CD14-positive monocyte (primary cell): ENCODE results near the gene RIMBP2. TPM values are rescaled to one million over a fixed set of nuclear protein-coding genes. Genes with fewer than 3 reads are reported as not detected.

Source experiments
- DNase-seq, 3 donors: peaks; one replicate each; pipeline ENCODE4 v3.0.0-alpha.2; 2011 to 2022
- H2AFZ ChIP-seq: 2 replicates; pipeline ENCODE4 v1.6.0; 2012; ENCODE audit warnings: mild to moderate bottlenecking, low read depth, low read length, inconsistent platforms; ENCODE audit not compliant: insufficient read depth, poor library complexity, severe bottlenecking
- H3K27ac ChIP-seq, 2 donors: 1 replicate in 1 of 2; 2 replicates in 1 of 2; pipeline ENCODE4 v1.5.1; 2012 to 2013; ENCODE audit warnings: low read length in 2 of 2, control low read depth in 1 of 2, inconsistent platforms in 1 of 2, low read depth in 1 of 2, mild to moderate bottlenecking in 1 of 2
- H3K27me3 ChIP-seq, 2 donors: one replicate each; pipeline versions ENCODE4 v1.6.0 to v1.6.1; 2011 to 2013; ENCODE audit warnings: low read length in 2 of 2; ENCODE audit not compliant: control insufficient read depth in 2 of 2, insufficient read depth in 2 of 2
- H3K36me3 ChIP-seq, 2 donors: replicated peaks in 1 of 2; 1 replicate in 1 of 2; 2 replicates in 1 of 2; pipeline versions ENCODE4 v1.5.1 to v1.6.1; 2012 to 2013; ENCODE audit warnings: low read length in 2 of 2, control low read depth in 1 of 2, inconsistent platforms in 1 of 2, mild to moderate bottlenecking in 1 of 2; ENCODE audit not compliant: insufficient read depth in 2 of 2, control insufficient read depth in 1 of 2
- H3K4me1 ChIP-seq, 2 donors: 1 replicate in 1 of 2; 2 replicates in 1 of 2; pipeline versions ENCODE4 v1.5.1 to v1.6.1; 2012 to 2013; ENCODE audit warnings: low read length in 2 of 2, control low read depth in 1 of 2, inconsistent platforms in 1 of 2, mild to moderate bottlenecking in 1 of 2, moderate library complexity in 1 of 2; ENCODE audit not compliant: insufficient read depth in 2 of 2, control insufficient read depth in 1 of 2
- H3K4me2 ChIP-seq: replicated peaks from 2 replicates; pipeline ENCODE3; 2012; ENCODE audit warnings: low read length, moderate library complexity, mild to moderate bottlenecking; ENCODE audit not compliant: poor library complexity, severe bottlenecking; ENCODE audit errors: extremely low read depth
- H3K4me3 ChIP-seq, 3 experiments: fragments of 200-600 bp in 1 of 3; sonication (generic) in 1 of 3; replicated peaks in 1 of 3; 1 replicate in 2 of 3; 2 replicates in 1 of 3; pipeline ENCODE4 v1.5.1; 2011 to 2013; ENCODE audit warnings: low read length in 3 of 3, mild to moderate bottlenecking in 3 of 3, control low read depth in 2 of 3, low read depth in 2 of 3, inconsistent platforms in 1 of 3, moderate library complexity in 1 of 3
- H3K79me2 ChIP-seq: 2 replicates; pipeline ENCODE4 v1.6.0; 2012; ENCODE audit warnings: mild to moderate bottlenecking, control low read depth, inconsistent platforms, low read length, moderate library complexity; ENCODE audit not compliant: insufficient read depth
- H3K9ac ChIP-seq: 2 replicates; pipeline ENCODE4 v1.6.0; 2017; ENCODE audit warnings: low read length, mild to moderate bottlenecking; ENCODE audit not compliant: insufficient read depth, poor library complexity, severe bottlenecking
- H3K9me3 ChIP-seq, 2 donors: replicated peaks in 1 of 2; 1 replicate in 1 of 2; 2 replicates in 1 of 2; pipeline versions ENCODE4 v1.5.1 to v1.6.1; 2012 to 2013; ENCODE audit warnings: low read length in 2 of 2, control low read depth in 1 of 2; ENCODE audit not compliant: control insufficient read depth in 1 of 2, insufficient read depth in 1 of 2
- H4K20me1 ChIP-seq: 2 replicates; pipeline ENCODE4 v1.6.0; 2012; ENCODE audit warnings: mild to moderate bottlenecking, low read length, control low read depth, moderate library complexity; ENCODE audit not compliant: insufficient read depth
- H3K27ac Mint-ChIP-seq, 7 donors: one replicate each; pipeline ENCODE4 v1.8.0; 2020; ENCODE audit warnings: mild to moderate bottlenecking in 7 of 7, mixed read lengths in 7 of 7, moderate library complexity in 6 of 7, inconsistent platforms in 2 of 7
- H3K27me3 Mint-ChIP-seq, 3 donors: one replicate each; pipeline ENCODE4 v1.8.0; 2021 to 2022; ENCODE audit warnings: low read depth in 3 of 3, mild to moderate bottlenecking in 3 of 3, mixed read lengths in 3 of 3, moderate library complexity in 3 of 3, inconsistent platforms in 1 of 3
- H3K36me3 Mint-ChIP-seq, 2 donors: one replicate each; pipeline ENCODE4 v1.8.0; 2020; ENCODE audit warnings: mixed read lengths in 2 of 2, inconsistent platforms in 1 of 2, mild to moderate bottlenecking in 1 of 2
- H3K4me1 Mint-ChIP-seq: one replicate; pipeline ENCODE4 v1.8.0; 2020; ENCODE audit warnings: mild to moderate bottlenecking, mixed read lengths
- H3K4me3 Mint-ChIP-seq, 2 donors: one replicate each; pipeline ENCODE4 v1.8.0; 2020; ENCODE audit warnings: mild to moderate bottlenecking in 2 of 2, mixed read lengths in 2 of 2, moderate library complexity in 1 of 2
- H3K9me3 Mint-ChIP-seq, 7 donors: one replicate each; pipeline ENCODE4 v1.8.0; 2020 to 2022; ENCODE audit warnings: mixed read lengths in 7 of 7, mild to moderate bottlenecking in 6 of 7, moderate library complexity in 6 of 7, inconsistent platforms in 2 of 7
- WGBS: methylation state at CpG from one replicate; pipeline ENCODE4 v1.1.5; 2013; ENCODE audit warnings: missing lambda C conversion rate; ENCODE audit not compliant: insufficient coverage; 5-methylcytosine and 5-hydroxymethylcytosine counted together
- intact Hi-C, 2 donors: fragments of 100-400 bp; cut with micrococcal nuclease; formaldehyde crosslinking; loops; one replicate each; pipeline versions ENCODE4 v1.15.0 to v1.15.1; 2023
- polyA plus RNA-seq, 3 donors: library from polyadenylated mRNA; depleted of rRNA in 1 of 3; unstranded in 2 of 3; stranded (reverse) in 1 of 3; fragments of 300-500 nt in 2 of 3; fragments of >200 nt in 1 of 3; fragmentation: Illumina TruSeq in 2 of 3; gene quantifications; 1 replicate in 2 of 3; 2 replicates in 1 of 3; pipeline ENCODE4 v1.2.3, GENCODE V29; 2012 to 2021
- TF ChIP-seq, protein P1 (sequence below): fragments of 200-600 bp; IDR thresholded peaks from one replicate; pipeline ENCODE4 v1.8.0; 2022; ENCODE audit warnings: antibody characterized with exemption, mild to moderate bottlenecking

Gene RIMBP2
- polyA plus RNA-seq, 3 donors = not detected

DNA sequence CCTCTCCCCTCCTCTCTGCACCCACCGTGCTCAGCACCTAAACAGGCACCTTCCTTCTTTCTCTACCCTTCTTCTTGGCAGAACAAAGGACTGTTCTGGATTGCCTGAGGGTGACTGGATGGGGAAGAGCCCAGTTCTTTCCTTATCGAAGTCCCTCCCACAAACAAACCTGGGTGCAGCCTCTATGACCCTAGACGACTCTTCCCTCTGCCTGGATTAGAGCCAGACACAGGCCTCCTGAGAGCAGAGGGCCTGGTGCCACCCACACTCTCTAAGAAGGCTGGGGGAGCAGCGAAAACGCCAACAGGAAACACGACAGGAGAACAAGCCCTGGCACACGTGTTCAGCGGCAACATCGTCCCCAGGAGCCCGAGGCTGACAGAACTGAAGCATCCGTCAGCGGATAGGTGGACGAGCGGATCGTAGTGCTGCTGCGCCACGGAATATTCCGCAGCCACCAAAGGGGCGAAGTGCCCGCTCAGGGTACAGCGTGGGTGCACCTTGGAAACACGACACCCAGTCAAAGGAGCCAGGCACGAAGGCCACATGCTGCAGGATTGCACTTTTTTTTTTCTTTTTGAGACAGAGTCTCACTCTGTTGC lies 38.0 kb downstream of the RIMBP2 start:
- Mint-ChIP-seq H3K36me3 (no peaks in the 10 kb centered on the region), H3K4me3 (no peak overlapping the region), H3K9me3 (peaks cover 4 to 34% (median 10%) of the 10 kb centered on the region in 7 donors), H3K27ac (peak overlapping the region in 1 of 7 donors; percentile 34), H3K27me3 (peaks cover 4 to 7% (median 6%) of the 10 kb centered on the region in 3 donors), H3K4me1 (peaks cover 7% of the 10 kb centered on the region)
- Histone ChIP-seq H3K4me1 (peaks cover 0 to 6% of the 10 kb centered on the region in 2 donors), H3K4me3 (no peak overlapping the region), H3K27me3 (no peaks in the 10 kb centered on the region), H3K9ac (no peak overlapping the region), H2AFZ (no peak overlapping the region), H4K20me1 (no peaks in the 10 kb centered on the region), H3K27ac (no peak overlapping the region), H3K4me2 (no peak overlapping the region), H3K36me3 (no peaks in the 10 kb centered on the region), H3K9me3 (peaks cover 0 to 15% of the 10 kb centered on the region in 2 donors), H3K79me2 (no peaks in the 10 kb centered on the region)
- no peak for DNase-seq
- intact Hi-C loops = no loop called here
- 86% methylated on average over 20 of the region's 23 CpGs for WGBS
- TF ChIP-seq, protein P1, sequence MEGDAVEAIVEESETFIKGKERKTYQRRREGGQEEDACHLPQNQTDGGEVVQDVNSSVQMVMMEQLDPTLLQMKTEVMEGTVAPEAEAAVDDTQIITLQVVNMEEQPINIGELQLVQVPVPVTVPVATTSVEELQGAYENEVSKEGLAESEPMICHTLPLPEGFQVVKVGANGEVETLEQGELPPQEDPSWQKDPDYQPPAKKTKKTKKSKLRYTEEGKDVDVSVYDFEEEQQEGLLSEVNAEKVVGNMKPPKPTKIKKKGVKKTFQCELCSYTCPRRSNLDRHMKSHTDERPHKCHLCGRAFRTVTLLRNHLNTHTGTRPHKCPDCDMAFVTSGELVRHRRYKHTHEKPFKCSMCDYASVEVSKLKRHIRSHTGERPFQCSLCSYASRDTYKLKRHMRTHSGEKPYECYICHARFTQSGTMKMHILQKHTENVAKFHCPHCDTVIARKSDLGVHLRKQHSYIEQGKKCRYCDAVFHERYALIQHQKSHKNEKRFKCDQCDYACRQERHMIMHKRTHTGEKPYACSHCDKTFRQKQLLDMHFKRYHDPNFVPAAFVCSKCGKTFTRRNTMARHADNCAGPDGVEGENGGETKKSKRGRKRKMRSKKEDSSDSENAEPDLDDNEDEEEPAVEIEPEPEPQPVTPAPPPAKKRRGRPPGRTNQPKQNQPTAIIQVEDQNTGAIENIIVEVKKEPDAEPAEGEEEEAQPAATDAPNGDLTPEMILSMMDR = no peak

DNA sequence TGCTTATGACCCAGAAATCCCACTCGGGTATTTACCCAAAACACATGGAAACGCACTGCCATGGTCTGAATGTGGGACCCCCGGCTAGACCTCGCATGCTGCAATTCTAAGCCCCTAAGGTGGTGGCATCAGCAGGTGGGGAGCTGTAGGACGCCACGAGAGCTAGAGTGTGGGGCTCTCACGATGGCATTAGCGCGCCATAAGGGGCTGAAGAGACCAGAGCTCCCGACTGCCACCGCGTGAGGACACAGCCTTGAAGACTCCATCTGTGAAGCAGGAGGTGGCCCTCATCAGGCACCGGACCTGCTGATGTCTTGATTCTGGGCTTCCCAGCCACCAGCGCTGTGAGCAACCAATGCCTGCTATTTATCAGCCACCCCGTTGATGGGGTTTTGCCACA lies 40.3 kb downstream of the RIMBP2 start:
- Mint-ChIP-seq H3K9me3 (peaks cover 8 to 37% (median 10%) of the 10 kb centered on the region in 7 donors), H3K36me3 (no peaks in the 10 kb centered on the region), H3K4me3 (no peak overlapping the region), H3K27me3 (peaks cover 4 to 9% (median 6%) of the 10 kb centered on the region in 3 donors), H3K4me1 (peaks cover 7% of the 10 kb centered on the region), H3K27ac (no peak overlapping the region)
- Histone ChIP-seq H3K4me1 (peaks cover 0 to 6% of the 10 kb centered on the region in 2 donors), H3K36me3 (no peaks in the 10 kb centered on the region), H2AFZ (no peak overlapping the region), H3K4me3 (no peak overlapping the region), H3K4me2 (no peak overlapping the region), H3K9me3 (peaks cover 0 to 15% of the 10 kb centered on the region in 2 donors), H3K9ac (no peak overlapping the region), H3K27me3 (no peaks in the 10 kb centered on the region), H3K79me2 (no peaks in the 10 kb centered on the region), H4K20me1 (no peaks in the 10 kb centered on the region), H3K27ac (no peak overlapping the region)
- DNase-seq = no peak
- TF ChIP-seq, protein P1 = no peak
- intact Hi-C loops = no loop called here
- 93% methylated on average over 13 of the region's 15 CpGs for WGBS
